MM.1S (cell line): ENCODE measurements around the gene UPP1.

Experiments
- EZH2 ChIP-seq: fragments of 300-600 bp; sonication (generic); optimal IDR thresholded peaks from 2 replicates; pipeline ENCODE3; 2017; ENCODE audit warnings: low read depth, mild to moderate bottlenecking, antibody characterized with exemption, low read length, mixed read lengths
- EZH2phosphoT487 ChIP-seq: fragments of 300-600 bp; sonication (generic); IDR thresholded peaks from 2 replicates; pipeline ENCODE4 v1.6.1; 2018; ENCODE audit warnings: antibody characterized with exemption, low read length
- TF ChIP-seq, protein P1 (sequence below): fragments of 300-600 bp; sonication (generic); IDR thresholded peaks from 2 replicates; pipeline ENCODE4 v1.5.1; 2016; ENCODE audit warnings: antibody characterized with exemption, low read length, mixed read lengths

DNA sequence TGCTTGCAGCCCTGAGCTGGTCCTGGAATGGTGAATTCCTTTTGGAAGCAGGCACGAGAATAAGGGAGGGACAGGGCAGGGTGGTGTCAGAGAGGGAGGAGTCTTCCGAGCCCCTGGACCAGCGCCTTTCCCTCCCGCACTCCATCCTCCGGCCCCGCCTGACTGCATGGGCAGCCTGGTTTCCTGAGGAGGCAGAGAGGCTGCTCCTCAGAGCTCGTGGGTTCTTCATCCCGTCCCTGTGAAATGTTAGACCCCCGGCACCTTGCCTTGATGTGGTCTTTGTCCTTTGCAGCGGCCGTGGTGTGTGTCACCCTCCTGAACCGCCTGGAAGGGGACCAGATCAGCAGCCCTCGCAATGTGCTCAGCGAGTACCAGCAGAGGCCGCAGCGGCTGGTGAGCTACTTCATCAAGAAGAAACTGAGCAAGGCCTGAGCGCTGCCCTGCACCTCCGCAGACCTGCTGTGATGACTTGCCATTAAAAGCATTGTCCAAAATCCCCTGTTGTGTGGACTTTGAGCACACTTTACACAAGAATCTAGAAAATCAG lies 18.9 kb downstream of the UPP1 start:
- TF ChIP-seq, protein P1, sequence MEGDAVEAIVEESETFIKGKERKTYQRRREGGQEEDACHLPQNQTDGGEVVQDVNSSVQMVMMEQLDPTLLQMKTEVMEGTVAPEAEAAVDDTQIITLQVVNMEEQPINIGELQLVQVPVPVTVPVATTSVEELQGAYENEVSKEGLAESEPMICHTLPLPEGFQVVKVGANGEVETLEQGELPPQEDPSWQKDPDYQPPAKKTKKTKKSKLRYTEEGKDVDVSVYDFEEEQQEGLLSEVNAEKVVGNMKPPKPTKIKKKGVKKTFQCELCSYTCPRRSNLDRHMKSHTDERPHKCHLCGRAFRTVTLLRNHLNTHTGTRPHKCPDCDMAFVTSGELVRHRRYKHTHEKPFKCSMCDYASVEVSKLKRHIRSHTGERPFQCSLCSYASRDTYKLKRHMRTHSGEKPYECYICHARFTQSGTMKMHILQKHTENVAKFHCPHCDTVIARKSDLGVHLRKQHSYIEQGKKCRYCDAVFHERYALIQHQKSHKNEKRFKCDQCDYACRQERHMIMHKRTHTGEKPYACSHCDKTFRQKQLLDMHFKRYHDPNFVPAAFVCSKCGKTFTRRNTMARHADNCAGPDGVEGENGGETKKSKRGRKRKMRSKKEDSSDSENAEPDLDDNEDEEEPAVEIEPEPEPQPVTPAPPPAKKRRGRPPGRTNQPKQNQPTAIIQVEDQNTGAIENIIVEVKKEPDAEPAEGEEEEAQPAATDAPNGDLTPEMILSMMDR: no peak
- no peak for TF ChIP-seq EZH2
- no peak for TF ChIP-seq EZH2phosphoT487
